Smooth muscle cell of the brain vasculature (primary cell): ENCODE results near the gene LRRC34.

ENCODE experiments used
- DNase-seq: peaks from one replicate; pipeline ENCODE4 v3.0.0-alpha.2; 2012; ENCODE audit warnings: low read depth, low spot score

The LRRC34 gene

GRCh38 chr3:169769287-169770181 is 43.2 kb downstream of the LRRC34 start, which contains the start of gene ACTRT3:
ACTRT3 (minus strand) TSS chr3:169769561; CDS start chr3:169769520, 41 bp downstream.
- DNase-seq, result no peak

GRCh38 chr3:169764882-169765612 is 47.7 kb downstream of the LRRC34 start, which contains the start of gene TERC:
TERC (minus strand) TSS chr3:169765060.
- peak; percentile 81 for DNase-seq

- DNase-seq, result no peak
These were observed 48.3 kb downstream of the LRRC34 start for GRCh38 chr3:169764312-169764881.

DNA sequence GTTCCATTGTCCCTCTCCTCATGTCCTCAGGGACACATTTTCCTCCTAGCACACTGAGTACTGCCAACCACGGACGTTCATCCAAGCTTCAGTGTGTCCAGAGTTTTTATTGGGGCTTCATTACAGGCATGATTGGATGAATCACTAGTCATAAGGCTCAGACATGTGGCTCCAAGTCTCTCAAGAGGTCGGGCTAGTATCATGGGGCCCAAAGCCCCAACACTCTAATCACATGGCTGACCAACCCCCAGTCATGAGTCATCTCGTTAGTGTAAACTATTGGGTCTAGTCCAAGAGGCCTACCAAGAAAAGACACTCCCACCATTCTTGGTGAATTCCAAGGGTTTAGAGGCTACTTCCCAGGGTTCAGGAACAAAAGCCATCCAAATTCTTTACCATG is 52.2 kb downstream of the LRRC34 start:
- no peak for DNase-seq

- no peak for DNase-seq
These were observed 53.4 kb downstream of the LRRC34 start for GRCh38 chr3:169759256-169759655.

GRCh38 chr3:169758359-169758994 is 54.2 kb downstream of the LRRC34 start:
- DNase-seq, result no peak

- no peak for DNase-seq
These were observed 57.2 kb downstream of the LRRC34 start for GRCh38 chr3:169755488-169755887.

GRCh38 chr3:169754711-169755110 is 58.0 kb downstream of the LRRC34 start:
- DNase-seq, result no peak

- DNase-seq, result no peak
These were observed 60.8 kb downstream of the LRRC34 start for GRCh38 chr3:169751875-169752274.

GRCh38 chr3:169750665-169751064 is 62.0 kb downstream of the LRRC34 start:
- DNase-seq, result no peak

DNA sequence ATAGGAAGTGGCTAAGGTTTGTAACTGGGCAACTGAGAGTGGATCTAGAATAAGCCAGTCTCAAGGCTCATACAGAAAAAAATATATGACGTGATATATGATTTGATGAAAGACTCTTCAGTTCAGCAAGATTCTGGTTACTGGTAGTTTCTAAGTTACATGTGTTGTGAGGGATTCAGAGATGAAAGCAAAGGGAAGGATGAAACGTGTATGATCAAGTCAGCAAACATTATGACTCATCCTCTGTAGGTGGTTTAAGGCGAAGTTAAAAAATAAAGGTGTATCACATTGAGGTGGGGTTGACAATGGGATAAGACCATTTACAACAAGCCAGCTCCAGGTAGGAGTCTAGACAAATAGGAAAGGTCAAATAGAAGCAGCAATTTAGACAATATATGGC is 64.0 kb downstream of the LRRC34 start:
- no peak for DNase-seq

DNA sequence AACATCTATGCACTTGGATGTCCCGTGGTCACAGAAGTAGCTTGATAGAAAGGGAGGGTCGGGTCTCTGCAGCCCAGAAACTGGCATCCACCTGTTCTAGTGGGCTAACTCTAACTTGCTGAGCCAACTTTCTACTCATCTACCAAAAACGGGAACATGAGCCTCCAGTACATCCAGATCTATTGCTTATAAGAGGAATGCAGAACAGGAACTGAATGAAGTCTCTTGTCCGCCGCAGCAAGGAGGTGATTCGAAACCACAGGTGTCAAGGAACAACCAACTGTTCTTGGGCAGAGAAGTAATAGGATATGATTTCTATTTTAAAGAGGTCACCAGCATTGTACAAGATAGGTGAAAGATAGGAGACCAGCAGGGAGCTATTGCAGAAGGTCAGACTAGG is 65.8 kb downstream of the LRRC34 start:
- no peak for DNase-seq

DNA sequence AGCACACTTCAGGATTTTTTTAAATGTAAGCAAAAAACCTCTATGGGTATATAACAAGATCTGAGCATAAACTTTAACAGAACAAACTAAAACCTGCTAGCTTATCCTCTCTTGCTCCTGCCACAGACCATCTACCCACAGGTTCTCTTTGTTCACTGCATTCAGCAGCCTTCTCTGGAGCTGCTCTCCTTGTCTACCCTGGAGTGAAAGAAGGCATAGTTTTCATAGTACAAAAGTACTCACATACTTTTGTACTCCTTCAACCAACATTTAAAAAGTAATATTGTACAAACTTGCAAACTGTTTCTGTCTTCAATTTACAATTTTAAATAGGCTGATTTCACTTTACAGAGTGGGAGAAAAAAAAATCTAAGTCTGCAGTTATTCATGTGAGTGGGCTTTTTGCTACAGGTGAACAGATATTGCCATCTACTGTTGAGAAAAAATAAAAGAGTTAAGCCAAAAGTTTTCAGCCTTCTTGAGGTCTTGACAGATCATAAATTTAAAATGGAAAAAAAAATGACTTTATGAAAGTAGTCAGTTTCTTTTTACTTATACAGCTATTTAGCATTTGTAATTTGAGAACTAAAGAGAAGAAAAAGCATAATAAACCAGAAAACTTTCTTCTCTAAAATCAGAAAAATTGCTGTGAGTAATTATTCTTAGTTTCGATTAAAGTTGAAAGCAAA is 68.2 kb downstream of the LRRC34 start:
- DNase-seq, result no peak
